Stomach (tissue), 9 donors: ENCODE results near the gene CD101. TPM values are rescaled to one million over a fixed set of nuclear protein-coding genes. Genes with fewer than 3 reads are reported as not detected.

Experiments used
- DNase-seq, 2 donors: peaks; one replicate each; pipeline versions ENCODE4 v3.0.0 to v3.0.0-alpha.2; 2013 to 2019
- H3K27ac ChIP-seq, 5 donors: fragments of 200-600 bp in 4 of 5; sonication (generic) in 4 of 5; one replicate each; pipeline ENCODE4 v1.5.1; 2013 to 2019; ENCODE audit warnings: mild to moderate bottlenecking in 1 of 5, moderate library complexity in 1 of 5
- H3K27me3 ChIP-seq, 3 donors: fragments of 200-600 bp; sonication (generic); one replicate each; pipeline ENCODE4 v1.5.1; 2017 to 2019; ENCODE audit warnings: mixed run types in 1 of 3
- H3K36me3 ChIP-seq, 4 donors: fragments of 200-600 bp; sonication (generic); 1 replicate in 3 of 4; 2 replicates in 1 of 4; pipeline ENCODE4 v1.5.1; 2016 to 2019
- H3K4me1 ChIP-seq, 4 donors: fragments of 200-600 bp; sonication (generic); one replicate each; pipeline ENCODE4 v1.5.1; 2016 to 2019
- H3K4me3 ChIP-seq, 4 donors: fragments of 200-600 bp; sonication (generic) in 3 of 4; one replicate each; pipeline ENCODE4 v1.5.1; 2016 to 2019; ENCODE audit warnings: mild to moderate bottlenecking in 1 of 4
- H3K9me3 ChIP-seq, 4 donors: fragments of 200-600 bp; sonication (generic); one replicate each; pipeline ENCODE4 v1.5.1; 2016 to 2019
- EP300 ChIP-seq: sonication (generic); formaldehyde crosslinking; IDR thresholded peaks from one replicate; pipeline ENCODE4 v1.6.1; 2017; ENCODE audit warnings: antibody characterized with exemption
- POLR2A ChIP-seq, 4 donors: fragments of 450-650 bp; IDR thresholded peaks; one replicate each; pipeline ENCODE4 v1.6.1; 2016; ENCODE audit warnings: antibody characterized with exemption in 4 of 4, control low read depth in 2 of 4, mild to moderate bottlenecking in 1 of 4, moderate library complexity in 1 of 4
- POLR2AphosphoS5 ChIP-seq, 3 donors: sonication (generic); formaldehyde crosslinking; IDR thresholded peaks; one replicate each; pipeline ENCODE4 v1.6.1; 2016; ENCODE audit warnings: antibody characterized with exemption in 3 of 3
- WGBS, 5 donors: extraction: QIAGEN DNeasy Blood & Tissue Kit in 3 of 5; methylation state at CpG; one replicate each; pipeline versions ENCODE4 v1.1.5 to v1.1.7; 2013 to 2018; 5-methylcytosine and 5-hydroxymethylcytosine counted together
- intact Hi-C: fragments of 100-400 bp; cut with DNase I; formaldehyde crosslinking; loops from one replicate; pipeline ENCODE4 v1.15.1; 2023; ENCODE audit warnings: low total_unique reads
- polyA plus RNA-seq, 3 donors: library from polyadenylated mRNA; stranded (reverse); fragments of 200-250 nt; gene quantifications; one replicate each; pipeline ENCODE4 v1.2.3, GENCODE V29; 2013
- total RNA-seq, 5 donors: library from RNA; depleted of rRNA; stranded (reverse); fragments of >200 nt; gene quantifications; one replicate each; pipeline versions ENCODE4 v1.1.0 to v1.2.3, GENCODE V29; 2014 to 2016
- TF ChIP-seq, protein P1 (sequence below), 7 experiments: fragments of 450-650 bp in 4 of 7; fragments of 200-600 bp in 3 of 7; sonication (generic) in 3 of 7; IDR thresholded peaks; one replicate each; pipeline ENCODE4 v1.5.1; 2016 to 2019; ENCODE audit warnings: antibody characterized with exemption in 7 of 7, control low read depth in 2 of 7, mild to moderate bottlenecking in 1 of 7
- donor health status: healthy with polysubstance abuse.
- donor health status: Bipolar disorder and iron deficiency.
- donor health status: healthy.

Gene CD101
- total and polyA plus RNA-seq, 8 donors = 0.45 to 8.8 (median 1.8) TPM; not detected in 2

DNA sequence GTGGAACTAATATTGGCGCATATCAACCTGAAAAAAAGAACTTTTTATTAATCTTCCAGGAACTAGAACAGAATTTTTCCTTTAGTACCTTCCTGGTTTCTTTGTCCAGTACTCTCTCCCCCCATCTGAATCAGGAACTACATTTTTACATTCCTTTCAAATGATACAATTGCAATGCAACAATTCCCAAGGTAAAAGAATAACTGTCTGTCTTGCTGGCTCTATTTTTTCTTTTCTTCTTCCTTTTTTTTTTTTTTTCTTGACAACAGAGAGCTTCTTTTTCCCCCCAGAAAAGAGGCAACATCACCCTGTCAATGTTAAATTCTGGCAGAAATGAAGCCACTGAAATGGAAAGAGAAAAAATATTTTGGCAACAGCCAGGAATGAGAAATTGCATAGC is 4.5 kb upstream of the CD101 start:
- WGBS, 5 donors = 78 to 100% (median 91%) methylated on average over 1 of the region's 1 CpG
- no peaks in the 10 kb centered on the region for H3K36me3 ChIP-seq
- no peak overlapping the region for H3K27ac ChIP-seq
- no peaks in the 10 kb centered on the region for H3K9me3 ChIP-seq
- DNase-seq = peak in 1 of 2 donors; percentile 23
- H3K4me3 ChIP-seq = no peak overlapping the region
- TF ChIP-seq EP300 (no peak), POLR2AphosphoS5 (IDR thresholded peaks at IDR 0.05) (no peak), POLR2A (IDR thresholded peaks at IDR 0.05) (no peak)
- TF ChIP-seq, protein P1, sequence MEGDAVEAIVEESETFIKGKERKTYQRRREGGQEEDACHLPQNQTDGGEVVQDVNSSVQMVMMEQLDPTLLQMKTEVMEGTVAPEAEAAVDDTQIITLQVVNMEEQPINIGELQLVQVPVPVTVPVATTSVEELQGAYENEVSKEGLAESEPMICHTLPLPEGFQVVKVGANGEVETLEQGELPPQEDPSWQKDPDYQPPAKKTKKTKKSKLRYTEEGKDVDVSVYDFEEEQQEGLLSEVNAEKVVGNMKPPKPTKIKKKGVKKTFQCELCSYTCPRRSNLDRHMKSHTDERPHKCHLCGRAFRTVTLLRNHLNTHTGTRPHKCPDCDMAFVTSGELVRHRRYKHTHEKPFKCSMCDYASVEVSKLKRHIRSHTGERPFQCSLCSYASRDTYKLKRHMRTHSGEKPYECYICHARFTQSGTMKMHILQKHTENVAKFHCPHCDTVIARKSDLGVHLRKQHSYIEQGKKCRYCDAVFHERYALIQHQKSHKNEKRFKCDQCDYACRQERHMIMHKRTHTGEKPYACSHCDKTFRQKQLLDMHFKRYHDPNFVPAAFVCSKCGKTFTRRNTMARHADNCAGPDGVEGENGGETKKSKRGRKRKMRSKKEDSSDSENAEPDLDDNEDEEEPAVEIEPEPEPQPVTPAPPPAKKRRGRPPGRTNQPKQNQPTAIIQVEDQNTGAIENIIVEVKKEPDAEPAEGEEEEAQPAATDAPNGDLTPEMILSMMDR (IDR thresholded peaks at IDR 0.05) = no peak
- no peaks in the 10 kb centered on the region for H3K4me1 ChIP-seq
- intact Hi-C loops = no loop called here
- H3K27me3 ChIP-seq = no peaks in the 10 kb centered on the region

DNA sequence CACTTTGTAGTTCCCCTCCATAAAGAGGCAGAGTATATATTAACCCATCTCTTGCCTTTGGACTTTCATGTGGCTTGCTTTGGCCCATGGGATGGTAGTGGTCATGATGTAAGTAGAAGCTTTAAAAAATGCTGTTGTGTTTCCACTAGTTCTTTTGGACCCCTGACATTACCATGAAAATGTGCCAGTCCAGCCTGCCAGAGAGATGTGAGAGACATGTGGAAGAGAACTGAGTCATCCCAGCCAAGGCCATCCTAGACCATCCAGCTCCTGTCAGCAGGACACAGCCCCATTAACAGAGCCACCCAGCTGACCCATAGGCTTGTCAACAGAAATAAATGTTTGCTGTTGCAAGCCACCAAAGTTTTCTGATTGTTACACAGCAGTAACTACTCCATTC is 3.9 kb upstream of the CD101 start:
- no peak for DNase-seq
- TF ChIP-seq POLR2AphosphoS5 (IDR thresholded peaks at IDR 0.05) (no peak), POLR2A (IDR thresholded peaks at IDR 0.05) (no peak)
- Histone ChIP-seq H3K9me3 (no peaks in the 10 kb centered on the region), H3K4me3 (no peak overlapping the region), H3K27ac (no peak overlapping the region), H3K4me1 (no peaks in the 10 kb centered on the region), H3K27me3 (no peaks in the 10 kb centered on the region), H3K36me3 (no peaks in the 10 kb centered on the region)
- intact Hi-C loops = no loop called here

DNA sequence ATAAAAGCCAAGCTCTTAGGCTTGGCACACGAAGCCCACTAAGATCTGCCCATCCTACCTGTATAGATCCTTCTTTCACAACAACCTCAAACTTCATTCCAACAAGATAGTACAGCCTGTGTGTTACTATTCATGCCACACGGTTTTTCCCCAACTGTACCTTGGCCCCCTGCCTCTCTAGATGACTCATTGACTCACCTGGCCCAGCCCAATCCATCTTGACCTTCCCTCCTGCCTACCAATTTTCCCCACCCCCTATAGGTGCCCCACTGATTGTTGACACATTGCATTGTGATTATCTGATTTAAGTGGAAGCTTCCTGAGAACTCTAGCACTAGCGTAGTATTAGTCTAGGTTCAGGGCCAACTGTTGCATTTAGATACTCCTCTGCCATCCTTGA is 2.0 kb upstream of the CD101 start:
- 53 to 76% (median 62%) methylated on average over 3 of the region's 3 CpGs for WGBS, 5 donors
- DNase-seq = no peak

DNA sequence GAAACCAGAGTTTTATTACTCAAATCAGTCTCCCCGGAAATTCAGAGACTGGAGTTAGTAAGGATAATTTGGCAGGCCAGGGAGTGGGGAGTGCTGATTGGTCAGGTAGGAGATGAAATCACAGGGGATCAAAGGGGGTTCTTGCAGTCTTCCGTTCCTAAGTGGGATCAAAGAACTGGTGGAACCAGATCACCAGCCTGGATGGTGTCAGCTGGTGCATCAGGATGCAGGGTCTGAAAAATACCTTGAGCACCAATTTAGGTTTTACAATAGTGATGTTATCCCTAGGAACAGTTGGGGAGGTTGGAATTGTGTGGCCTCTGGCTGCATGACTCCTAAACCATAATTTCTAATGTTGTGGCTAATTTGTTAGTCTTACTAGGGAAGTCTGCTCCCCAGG is 1.4 kb upstream of the CD101 start:
- Histone ChIP-seq H3K36me3 (no peaks in the 10 kb centered on the region), H3K4me1 (no peaks in the 10 kb centered on the region), H3K4me3 (no peak overlapping the region), H3K27ac (no peak overlapping the region), H3K9me3 (no peaks in the 10 kb centered on the region), H3K27me3 (no peaks in the 10 kb centered on the region)
- no peak for DNase-seq
- 93 to 94% (median 93%) methylated on average over 2 of the region's 2 CpGs for WGBS, 5 donors
- intact Hi-C loops = no loop called here
- TF ChIP-seq EP300 = no peak
- TF ChIP-seq, protein P1 (IDR thresholded peaks at IDR 0.05) = no peak
- TF ChIP-seq POLR2AphosphoS5 (IDR thresholded peaks at IDR 0.05) = no peak
- TF ChIP-seq POLR2A (IDR thresholded peaks at IDR 0.05) = no peak

More for the DNA sequence above, 2.0 kb upstream of the CD101 start:
- no peaks in the 10 kb centered on the region for H3K27me3 ChIP-seq
- no peaks in the 10 kb centered on the region for H3K9me3 ChIP-seq
- H3K4me1 ChIP-seq = no peaks in the 10 kb centered on the region
- H3K36me3 ChIP-seq = no peaks in the 10 kb centered on the region
- intact Hi-C loops = no loop called here
- H3K27ac ChIP-seq = no peak overlapping the region
- H3K4me3 ChIP-seq = no peak overlapping the region
- TF ChIP-seq POLR2A (IDR thresholded peaks at IDR 0.05) = no peak

DNA sequence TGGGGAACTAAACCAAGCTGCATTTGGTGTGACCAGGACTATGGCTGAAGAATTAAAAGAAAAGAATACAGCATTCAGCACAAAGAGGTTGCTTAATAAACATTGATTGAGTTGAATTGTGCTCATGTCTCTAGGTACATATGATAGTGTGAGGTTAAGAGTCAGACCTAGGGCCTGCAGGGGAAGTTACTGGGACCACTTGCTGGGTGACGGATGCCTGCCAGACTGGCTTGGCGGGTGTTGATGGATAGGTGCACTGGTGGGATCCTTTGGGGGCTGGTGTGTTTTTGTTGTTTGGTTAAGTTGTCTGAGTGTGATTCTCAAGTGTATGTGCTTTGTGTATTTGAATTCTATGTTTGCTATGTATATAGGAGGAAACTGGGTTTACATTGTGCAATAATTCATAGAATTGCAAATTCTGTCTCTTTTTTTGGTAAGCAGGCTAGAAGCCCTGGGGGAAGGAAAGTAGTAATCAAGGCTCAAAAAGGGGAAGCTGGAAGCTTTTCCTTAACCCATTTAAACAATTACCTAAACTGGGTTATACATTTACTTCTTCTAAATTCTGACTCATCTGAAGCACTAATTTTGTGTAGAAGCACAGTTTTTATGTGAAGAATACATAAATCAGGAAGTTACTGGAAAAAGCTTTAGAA is 1.8 kb downstream of the CD101 start:
- no peaks in the 10 kb centered on the region for H3K36me3 ChIP-seq
- WGBS, 5 donors = 74 to 100% (median 92%) methylated on average over 2 of the region's 2 CpGs
- H3K4me1 ChIP-seq = peaks cover 0 to 9% (median 0%) of the 10 kb centered on the region in 4 donors
- no peak for TF ChIP-seq POLR2AphosphoS5 (IDR thresholded peaks at IDR 0.05)
- no peak for TF ChIP-seq POLR2A (IDR thresholded peaks at IDR 0.05)
- no peak for TF ChIP-seq EP300
- TF ChIP-seq, protein P1 (IDR thresholded peaks at IDR 0.05) = no peak
- no peak for DNase-seq
- H3K27ac ChIP-seq = peak overlapping the region in 3 of 5 donors; percentile 10 to 13 (median 12)
- no peaks in the 10 kb centered on the region for H3K9me3 ChIP-seq
- intact Hi-C loops = no loop called here
- H3K27me3 ChIP-seq = no peaks in the 10 kb centered on the region
- H3K4me3 ChIP-seq = no peak overlapping the region
